PFSK-1 (cell line): ENCODE measurements around the gene KRT80.

Experiments used
- FOXP2 ChIP-seq: optimal IDR thresholded peaks from 2 replicates; pipeline ENCODE3; 2011; ENCODE audit warnings: borderline replicate concordance, control low read depth, inconsistent platforms; ENCODE audit not compliant: insufficient read depth; ENCODE audit errors: extremely low read length, extremely low read depth
- POLR2AphosphoS5 ChIP-seq: IDR thresholded peaks from 2 replicates; pipeline ENCODE4 v1.6.1; 2012; ENCODE audit warnings: low read depth, mild to moderate bottlenecking, control low read depth, low read length, moderate library complexity
- REST ChIP-seq, 2 experiments: IDR thresholded peaks; 2 replicates each; pipeline versions ENCODE4 v1.6.1 to v1.8.0; 2011 to 2012; ENCODE audit warnings: low read depth in 2 of 2, low read length in 2 of 2, control low read depth in 1 of 2, inconsistent platforms in 1 of 2, mild to moderate bottlenecking in 1 of 2, moderate library complexity in 1 of 2; ENCODE audit not compliant: insufficient read depth in 1 of 2
- SIN3A ChIP-seq: IDR thresholded peaks from 2 replicates; pipeline ENCODE4 v1.6.1; 2012; ENCODE audit warnings: mild to moderate bottlenecking, low read length, moderate library complexity, borderline replicate concordance; ENCODE audit not compliant: insufficient read depth
- TAF1 ChIP-seq: IDR thresholded peaks from 2 replicates; pipeline ENCODE4 v1.6.1; 2012; ENCODE audit warnings: low read length, control low read depth, borderline replicate concordance; ENCODE audit not compliant: insufficient read depth

- TF ChIP-seq SIN3A = no peak
- TF ChIP-seq TAF1 = no peak
- no peak for TF ChIP-seq REST (IDR thresholded peaks at IDR 0.05; ENCODE audit: insufficient read depth in 1 of 2, low read depth in 2 of 2, low read length in 2 of 2)
- TF ChIP-seq POLR2AphosphoS5 = no peak
- no peak for TF ChIP-seq FOXP2
Measured at GRCh38 chr12:52151837-52152783, 39.7 kb downstream of the KRT80 start.
